Activated T-cell treated with anti-CD3 and anti-CD28 coated beads, Interleukin-2, amount 50 U/mL, for 24 hours (primary cell): ENCODE data around the gene NFATC2.

Source experiments
- DNase-seq: peaks from one replicate; pipeline ENCODE4 v3.0.0-alpha.2; 2020
- H3K27ac Mint-ChIP-seq: 2 replicates; pipeline ENCODE4 v1.8.0; 2020; ENCODE audit warnings: mild to moderate bottlenecking, mixed read lengths
- H3K27me3 Mint-ChIP-seq: 2 replicates; pipeline ENCODE4 v1.8.0; 2020; ENCODE audit warnings: mixed read lengths
- H3K36me3 Mint-ChIP-seq: 2 replicates; pipeline ENCODE4 v1.8.0; 2020; ENCODE audit warnings: low read depth, mixed read lengths
- H3K4me1 Mint-ChIP-seq: 2 replicates; pipeline ENCODE4 v1.8.0; 2020; ENCODE audit warnings: low read depth, mixed read lengths
- H3K4me3 Mint-ChIP-seq: 2 replicates; pipeline ENCODE4 v1.8.0; 2020; ENCODE audit warnings: mild to moderate bottlenecking, moderate library complexity, mixed read lengths
- H3K9me3 Mint-ChIP-seq: 2 replicates; pipeline ENCODE4 v1.8.0; 2020; ENCODE audit warnings: mixed read lengths

Gene NFATC2

GRCh38 chr20:51397137-51397536 is 145.4 kb downstream of the NFATC2 start:
- peak overlapping the region; percentile 59 for H3K27ac Mint-ChIP-seq
- H3K36me3 Mint-ChIP-seq, result peaks cover 96% of the 10 kb centered on the region
- H3K4me3 Mint-ChIP-seq, result no peak overlapping the region
- peaks cover 69% of the 10 kb centered on the region for H3K4me1 Mint-ChIP-seq
- DNase-seq, result no peak
- no peaks in the 10 kb centered on the region for H3K9me3 Mint-ChIP-seq
- no peaks in the 10 kb centered on the region for H3K27me3 Mint-ChIP-seq

DNA sequence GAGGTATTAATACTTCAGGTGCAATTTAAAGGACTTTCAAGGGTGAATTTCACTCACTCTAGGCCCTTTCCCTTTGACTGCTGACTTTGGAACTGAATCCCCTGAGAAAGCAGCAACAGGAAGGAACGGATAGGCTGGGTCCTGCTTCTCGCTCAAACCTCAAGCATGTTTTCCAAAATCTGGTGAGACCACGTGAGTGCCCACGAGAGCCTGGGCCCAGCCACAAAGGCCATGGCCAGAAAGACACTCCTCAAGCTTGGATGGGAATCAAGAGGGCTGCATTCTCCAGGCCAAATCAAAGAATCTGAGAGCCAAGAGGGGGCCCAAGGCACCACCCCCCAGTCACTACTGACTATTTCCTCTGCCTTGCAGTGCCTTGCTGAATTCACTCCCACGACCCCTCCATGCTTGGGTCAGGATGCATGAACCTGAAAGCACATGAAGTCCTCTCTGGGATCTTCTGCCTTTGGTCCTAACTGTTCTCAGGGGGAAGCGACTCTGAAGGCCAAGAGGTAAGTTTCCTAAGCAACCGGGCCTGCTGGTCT is 146.1 kb downstream of the NFATC2 start:
- no peak for DNase-seq
- Mint-ChIP-seq H3K4me1 (peaks cover 63% of the 10 kb centered on the region), H3K27ac (peak overlapping the region; percentile 44), H3K9me3 (no peaks in the 10 kb centered on the region), H3K36me3 (peaks cover 95% of the 10 kb centered on the region), H3K4me3 (no peak overlapping the region), H3K27me3 (no peaks in the 10 kb centered on the region)

GRCh38 chr20:51394706-51395105 is 147.8 kb downstream of the NFATC2 start:
- Mint-ChIP-seq H3K4me3 (no peak overlapping the region), H3K27ac (peak overlapping the region; percentile 75), H3K27me3 (no peaks in the 10 kb centered on the region), H3K9me3 (no peaks in the 10 kb centered on the region), H3K36me3 (peaks cover 96% of the 10 kb centered on the region), H3K4me1 (peaks cover 60% of the 10 kb centered on the region)
- DNase-seq, result no peak

- DNase-seq, result no peak
- H3K4me3 Mint-ChIP-seq, result no peak overlapping the region
- no peaks in the 10 kb centered on the region for H3K27me3 Mint-ChIP-seq
- no peaks in the 10 kb centered on the region for H3K9me3 Mint-ChIP-seq
- H3K4me1 Mint-ChIP-seq, result peaks cover 60% of the 10 kb centered on the region
- H3K36me3 Mint-ChIP-seq, result peaks cover 96% of the 10 kb centered on the region
- H3K27ac Mint-ChIP-seq, result no peak overlapping the region
Measured at GRCh38 chr20:51393571-51393970, 148.9 kb downstream of the NFATC2 start.

DNA sequence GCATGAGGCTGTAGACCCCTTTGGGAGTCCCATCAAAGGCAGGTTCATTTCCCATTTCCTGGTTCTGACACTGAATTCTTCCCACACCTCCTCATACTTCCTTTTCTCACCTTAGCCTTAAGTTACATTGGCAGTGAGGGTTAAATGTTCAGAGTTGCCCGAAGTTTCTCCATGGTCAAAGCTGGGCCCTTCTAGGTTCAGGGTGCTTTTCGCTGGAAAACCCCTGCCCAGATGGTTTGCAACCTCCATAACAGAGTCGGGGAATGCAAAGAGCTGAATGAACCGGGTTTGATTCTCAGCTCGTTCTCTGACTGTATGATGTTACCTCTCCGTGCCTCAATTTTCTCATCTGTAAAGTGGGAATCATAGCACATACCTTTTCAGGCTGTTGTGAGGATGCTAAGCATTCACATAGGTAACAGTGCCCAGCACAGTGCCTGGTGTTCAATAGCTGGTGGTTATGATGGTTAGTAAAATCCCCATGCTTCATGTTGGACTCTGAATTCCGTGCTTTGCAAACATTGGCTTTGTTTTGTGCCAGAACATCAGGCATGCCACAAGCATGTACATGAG is 149.8 kb downstream of the NFATC2 start:
- H3K27me3 Mint-ChIP-seq, result no peaks in the 10 kb centered on the region
- DNase-seq, result no peak
- H3K4me1 Mint-ChIP-seq, result peaks cover 61% of the 10 kb centered on the region
- H3K27ac Mint-ChIP-seq, result peak overlapping the region; percentile 23
- H3K9me3 Mint-ChIP-seq, result no peaks in the 10 kb centered on the region
- no peak overlapping the region for H3K4me3 Mint-ChIP-seq
- H3K36me3 Mint-ChIP-seq, result peaks cover 96% of the 10 kb centered on the region

GRCh38 chr20:51391926-51392325 is 150.6 kb downstream of the NFATC2 start:
- Mint-ChIP-seq H3K4me3 (no peak overlapping the region), H3K27me3 (no peaks in the 10 kb centered on the region), H3K27ac (peak overlapping the region; percentile 37), H3K36me3 (peaks cover 96% of the 10 kb centered on the region), H3K9me3 (no peaks in the 10 kb centered on the region), H3K4me1 (peaks cover 64% of the 10 kb centered on the region)
- no peak for DNase-seq

DNA sequence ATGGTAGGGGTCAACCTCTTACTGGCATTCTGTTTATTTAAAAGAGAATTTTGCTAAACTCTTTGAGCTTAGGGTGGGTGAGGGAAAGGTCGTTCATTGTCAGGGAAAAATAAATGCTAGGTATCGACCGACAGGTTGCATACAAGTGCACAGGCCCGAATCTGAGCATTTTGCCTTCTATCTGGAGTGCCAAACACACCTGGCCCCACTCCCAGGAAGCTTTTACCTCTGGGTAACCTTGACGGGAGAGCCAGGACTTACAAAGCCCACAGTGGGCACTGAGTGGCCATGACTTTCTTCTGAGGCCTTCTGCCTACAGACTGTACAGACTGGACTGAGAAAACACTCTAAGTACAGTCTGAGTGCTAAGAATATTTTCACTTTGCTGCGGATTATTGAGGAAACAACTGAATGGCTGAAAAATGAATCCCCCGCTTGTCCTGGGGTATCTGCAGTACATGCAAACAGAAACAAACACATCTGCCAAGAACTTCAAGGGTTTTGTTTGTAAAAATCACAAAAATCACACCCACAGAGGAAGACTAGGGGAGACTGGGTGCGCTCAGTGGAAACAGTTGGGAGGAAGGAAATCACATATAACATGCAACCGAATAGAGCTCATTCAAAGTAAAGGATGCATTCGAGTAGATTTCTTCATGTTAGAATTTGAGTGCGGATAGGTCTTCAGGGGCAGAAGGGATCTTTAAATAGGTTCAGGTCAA is 152.8 kb downstream of the NFATC2 start:
- Mint-ChIP-seq H3K4me3 (no peak overlapping the region), H3K4me1 (peaks cover 81% of the 10 kb centered on the region), H3K27ac (peak overlapping the region; percentile 22), H3K27me3 (no peaks in the 10 kb centered on the region), H3K9me3 (no peaks in the 10 kb centered on the region), H3K36me3 (peaks cover 99% of the 10 kb centered on the region)
- DNase-seq, result no peak

DNA sequence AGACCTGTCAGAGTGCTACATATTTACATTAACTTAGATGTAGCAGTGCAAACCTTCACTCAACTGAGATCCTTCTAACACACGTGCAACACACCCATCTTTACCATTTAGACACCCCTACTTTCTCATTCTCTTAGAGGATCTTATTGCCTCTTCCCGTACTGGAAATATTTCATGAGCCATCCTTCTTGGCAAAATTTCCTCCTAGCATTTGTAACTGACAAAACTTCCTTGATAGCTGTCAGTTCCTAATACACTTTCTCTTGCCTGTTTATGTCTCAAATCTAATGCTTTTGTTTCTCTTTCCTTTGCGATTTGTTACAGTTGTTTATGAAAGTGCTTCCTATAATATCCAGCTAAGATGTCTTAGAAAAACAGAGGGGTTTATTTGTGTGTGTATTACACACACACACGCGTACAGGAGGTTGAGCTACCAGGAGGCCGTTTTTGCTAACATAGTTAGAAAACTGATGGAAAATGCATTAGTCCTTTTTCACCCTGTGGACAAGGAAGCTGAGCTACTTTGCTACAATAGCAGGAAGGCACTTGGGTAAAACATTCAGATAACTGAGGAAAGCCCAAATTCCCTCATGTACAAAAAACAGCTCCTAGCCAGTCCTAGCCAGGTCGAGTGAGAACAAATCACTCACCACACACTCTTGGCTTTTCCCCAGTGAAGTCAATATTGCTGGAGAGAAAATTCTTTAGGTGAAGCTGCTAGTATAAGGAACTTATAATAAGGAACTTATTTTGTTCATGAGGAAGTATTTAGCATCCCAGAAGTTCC is 153.6 kb downstream of the NFATC2 start:
- H3K4me1 Mint-ChIP-seq, result peaks cover 83% of the 10 kb centered on the region
- no peaks in the 10 kb centered on the region for H3K9me3 Mint-ChIP-seq
- H3K36me3 Mint-ChIP-seq, result peaks cover 97% of the 10 kb centered on the region
- H3K27me3 Mint-ChIP-seq, result no peaks in the 10 kb centered on the region
- peak overlapping the region; percentile 9 for H3K4me3 Mint-ChIP-seq
- no peak for DNase-seq
- peak overlapping the region; percentile 82 for H3K27ac Mint-ChIP-seq

GRCh38 chr20:51388227-51388626 is 154.3 kb downstream of the NFATC2 start:
- H3K4me1 Mint-ChIP-seq, result peaks cover 87% of the 10 kb centered on the region
- H3K36me3 Mint-ChIP-seq, result peaks cover 97% of the 10 kb centered on the region

DNA sequence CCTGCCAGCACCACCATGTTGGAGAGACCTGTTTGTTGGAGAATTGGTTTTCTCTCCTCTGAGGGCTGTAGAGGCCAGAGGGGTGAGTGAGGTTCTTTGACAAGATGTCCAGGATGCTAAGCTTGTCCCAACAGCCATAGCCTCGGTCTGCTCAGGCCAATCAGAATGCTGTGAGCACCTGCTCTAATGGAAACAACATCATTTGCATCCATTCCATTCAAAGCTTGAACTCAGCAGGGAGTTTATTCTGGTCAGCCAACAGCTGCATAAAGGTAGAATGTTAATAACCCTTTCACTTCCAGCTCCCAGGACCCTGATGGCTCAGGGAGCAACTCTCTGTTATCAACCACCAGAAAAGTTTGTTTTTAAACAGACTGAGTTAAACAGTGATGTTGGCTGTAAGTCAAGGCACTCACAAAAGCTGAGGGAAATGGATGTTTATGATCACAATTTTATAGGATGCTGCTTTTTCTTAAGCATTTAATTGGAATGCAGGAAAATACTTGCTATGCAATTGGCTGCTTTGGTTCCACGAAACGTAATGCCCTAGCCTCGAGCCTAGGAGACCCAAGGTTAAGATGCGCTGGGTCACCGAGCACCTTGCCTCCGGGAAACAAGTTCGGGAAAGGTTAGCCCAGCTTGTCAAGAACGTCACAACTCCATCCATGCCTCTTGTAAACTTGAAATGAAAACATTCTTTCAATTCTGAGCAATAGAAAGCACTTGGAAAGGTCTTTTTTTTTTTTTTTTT is 155.2 kb downstream of the NFATC2 start:
- no peak for DNase-seq
- Mint-ChIP-seq H3K9me3 (no peaks in the 10 kb centered on the region), H3K4me3 (no peak overlapping the region), H3K4me1 (peaks cover 79% of the 10 kb centered on the region), H3K27me3 (no peaks in the 10 kb centered on the region), H3K27ac (peak overlapping the region; percentile 81), H3K36me3 (peaks cover 92% of the 10 kb centered on the region)

More at GRCh38 chr20:51388227-51388626, 154.3 kb downstream of the NFATC2 start:
- no peak for DNase-seq
- H3K4me3 Mint-ChIP-seq, result peak overlapping the region; percentile 18
- H3K9me3 Mint-ChIP-seq, result no peaks in the 10 kb centered on the region
- no peaks in the 10 kb centered on the region for H3K27me3 Mint-ChIP-seq
- H3K27ac Mint-ChIP-seq, result peak overlapping the region; percentile 82

GRCh38 chr20:51386586-51386985 is 155.9 kb downstream of the NFATC2 start:
- no peaks in the 10 kb centered on the region for H3K9me3 Mint-ChIP-seq
- peak overlapping the region; percentile 10 for H3K4me3 Mint-ChIP-seq
- H3K27me3 Mint-ChIP-seq, result no peaks in the 10 kb centered on the region
- DNase-seq, result no peak
- peaks cover 85% of the 10 kb centered on the region for H3K36me3 Mint-ChIP-seq
- peak overlapping the region; percentile 81 for H3K27ac Mint-ChIP-seq
- H3K4me1 Mint-ChIP-seq, result peaks cover 76% of the 10 kb centered on the region

DNA sequence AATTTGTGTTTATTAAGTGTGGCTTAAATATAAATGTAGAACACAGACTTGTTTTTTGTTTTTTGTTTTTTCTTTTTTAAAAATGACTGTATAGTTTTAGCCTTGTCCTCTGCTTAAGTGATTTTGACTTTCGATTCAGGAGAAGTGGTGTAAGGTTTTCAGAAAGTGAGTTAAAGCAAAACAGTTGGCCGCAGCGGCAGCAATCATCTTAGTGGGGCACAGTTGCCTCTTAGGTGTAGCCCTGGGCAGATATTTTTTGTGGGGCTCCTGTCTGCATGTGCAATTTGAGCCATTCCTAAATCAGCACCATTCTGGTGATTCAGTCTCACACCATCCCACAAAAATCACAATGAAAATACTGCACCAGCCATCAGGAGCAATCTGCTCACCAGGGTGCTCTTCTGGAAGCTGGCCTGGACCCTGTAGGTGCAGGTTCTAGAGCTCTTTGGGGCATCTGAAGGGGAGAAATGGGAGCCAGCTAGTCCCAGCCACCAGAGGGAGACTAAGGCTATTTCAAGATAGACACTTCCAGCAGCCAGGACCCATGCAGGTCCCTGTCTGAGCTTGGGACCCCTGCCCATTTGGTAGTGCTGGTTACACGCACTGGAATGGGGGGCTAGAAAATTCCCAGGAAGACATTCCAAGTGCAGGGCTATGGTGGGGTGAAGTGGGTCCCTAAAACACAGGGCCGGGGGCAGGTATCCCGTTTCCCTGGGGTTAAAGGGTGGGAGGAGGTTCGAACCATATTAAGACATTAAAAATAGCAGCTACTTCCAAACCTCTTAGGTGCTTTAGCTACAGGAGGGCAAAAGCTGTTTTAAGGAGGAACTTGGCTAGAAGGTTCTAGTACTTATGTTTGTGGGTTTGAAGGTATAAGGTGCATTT is 156.6 kb downstream of the NFATC2 start:
- Mint-ChIP-seq H3K27me3 (no peaks in the 10 kb centered on the region), H3K36me3 (peaks cover 81% of the 10 kb centered on the region), H3K27ac (peak overlapping the region; percentile 81), H3K9me3 (no peaks in the 10 kb centered on the region), H3K4me3 (no peak overlapping the region), H3K4me1 (peaks cover 73% of the 10 kb centered on the region)
- no peak for DNase-seq

- H3K27ac Mint-ChIP-seq, result peak overlapping the region; percentile 74
- H3K36me3 Mint-ChIP-seq, result peaks cover 76% of the 10 kb centered on the region
- DNase-seq, result no peak
- no peaks in the 10 kb centered on the region for H3K27me3 Mint-ChIP-seq
- H3K4me3 Mint-ChIP-seq, result no peak overlapping the region
- H3K9me3 Mint-ChIP-seq, result no peaks in the 10 kb centered on the region
- peaks cover 64% of the 10 kb centered on the region for H3K4me1 Mint-ChIP-seq
Measured at GRCh38 chr20:51384875-51385274, 157.6 kb downstream of the NFATC2 start.
